HEK293 (cell line): ENCODE results near the gene GPR15.

ENCODE experiments used
- CTCF ChIA-PET: fragments of 350-600 bp; formaldehyde crosslinking; extraction: SDS; loops from one replicate; lab custom pipeline; 2021; ENCODE audit warnings: antibody characterized with exemption; lab: Yijun Ruan, JAX
- POLR2A ChIA-PET: fragments of 300-600 bp; formaldehyde crosslinking; extraction: SDS; loops from one replicate; lab custom pipeline; 2020; ENCODE audit warnings: antibody characterized with exemption, inconsistent platforms; lab: Yijun Ruan, JAX
- H3K27ac ChIP-seq: fragments of 200-500 bp; sonication (Bioruptor generic); 2 replicates; pipeline ENCODE4 v1.5.1; 2014; ENCODE audit warnings: low read depth, low read length, control low read depth, inconsistent platforms; ENCODE audit errors: extremely low read depth
- H3K36me3 ChIP-seq, 2 experiments: fragments of 200-500 bp in 1 of 2; sonication (Bioruptor generic) in 1 of 2; 1 replicate in 1 of 2; 2 replicates in 1 of 2; pipeline ENCODE4 v1.5.1; 2014 to 2017; ENCODE audit warnings: inconsistent platforms in 2 of 2, low read length in 2 of 2; ENCODE audit not compliant: control insufficient read depth in 2 of 2, insufficient read depth in 1 of 2
- H3K4me1 ChIP-seq: fragments of 200-500 bp; sonication (Bioruptor generic); 2 replicates; pipeline ENCODE4 v1.5.1; 2014; ENCODE audit warnings: mild to moderate bottlenecking, low read length, inconsistent platforms; ENCODE audit not compliant: control insufficient read depth, insufficient read depth
- H3K4me3 ChIP-seq: 2 replicates; pipeline ENCODE4 v1.5.1; 2011; ENCODE audit warnings: low read depth, mild to moderate bottlenecking, control low read depth, low read length, moderate library complexity
- H3K9me3 ChIP-seq: fragments of 200-500 bp; sonication (Bioruptor generic); 2 replicates; pipeline ENCODE4 v1.5.1; 2014; ENCODE audit warnings: low read depth, low read length, inconsistent platforms; ENCODE audit not compliant: control insufficient read depth, insufficient read depth
- GLIS2 ChIP-seq: fragments of 450-650 bp; formaldehyde crosslinking; IDR thresholded peaks from 2 replicates; pipeline ENCODE4 v1.5.1; 2016; ENCODE audit warnings: missing biosample characterization, missing genetic modification characterization
- KLF16 ChIP-seq: fragments of 450-650 bp; formaldehyde crosslinking; IDR thresholded peaks from 2 replicates; pipeline ENCODE4 v1.5.1; 2017; ENCODE audit warnings: missing biosample characterization, missing genetic modification characterization
- PRDM1 ChIP-seq: fragments of 450-650 bp; formaldehyde crosslinking; IDR thresholded peaks from 2 replicates; pipeline ENCODE4; 2016; ENCODE audit warnings: missing biosample characterization, missing genetic modification characterization
- SALL2 ChIP-seq: fragments of 450-650 bp; formaldehyde crosslinking; IDR thresholded peaks from 2 replicates; pipeline ENCODE4 v1.5.0; 2017; ENCODE audit warnings: missing biosample characterization, mild to moderate bottlenecking, missing genetic modification characterization, borderline replicate concordance
- ZNF211 ChIP-seq: fragments of 450-650 bp; formaldehyde crosslinking; IDR thresholded peaks from 2 replicates; pipeline ENCODE4 v1.5.1; 2016; ENCODE audit warnings: low read depth, missing biosample characterization, missing genetic modification characterization
- ZNF394 ChIP-seq: fragments of 450-650 bp; formaldehyde crosslinking; IDR thresholded peaks from 2 replicates; pipeline ENCODE4 v1.5.1; 2016; ENCODE audit warnings: missing biosample characterization, missing genetic modification characterization, mild to moderate bottlenecking, moderate library complexity, borderline replicate concordance
- ZNF398 ChIP-seq: fragments of 450-650 bp; formaldehyde crosslinking; IDR thresholded peaks from 2 replicates; pipeline ENCODE4 v1.5.1; 2017; ENCODE audit warnings: missing biosample characterization, missing genetic modification characterization
- ZNF433 ChIP-seq: fragments of 450-650 bp; formaldehyde crosslinking; IDR thresholded peaks from 2 replicates; pipeline ENCODE4 v1.5.1; 2016; ENCODE audit warnings: missing biosample characterization, missing genetic modification characterization, low read depth
- ZNF518A ChIP-seq: fragments of 450-650 bp; formaldehyde crosslinking; conservative IDR thresholded peaks from 2 replicates; pipeline ENCODE4 v1.5.1; 2016; ENCODE audit warnings: low read depth, missing biosample characterization, missing genetic modification characterization
- ZNF549 ChIP-seq: fragments of 450-650 bp; IDR thresholded peaks from 2 replicates; pipeline ENCODE4 v1.5.1; 2018; ENCODE audit warnings: missing biosample characterization, missing genetic modification characterization, mild to moderate bottlenecking, inconsistent platforms, moderate library complexity
- ZNF596 ChIP-seq: fragments of 450-650 bp; IDR thresholded peaks from 2 replicates; pipeline ENCODE4 v1.5.0; 2018; ENCODE audit warnings: missing biosample characterization, mild to moderate bottlenecking, missing genetic modification characterization, moderate library complexity
- ZNF621 ChIP-seq: fragments of 450-650 bp; formaldehyde crosslinking; IDR thresholded peaks from 2 replicates; pipeline ENCODE4 v1.5.1; 2017; ENCODE audit warnings: missing biosample characterization, missing genetic modification characterization
- ZNF624 ChIP-seq: fragments of 450-650 bp; formaldehyde crosslinking; IDR thresholded peaks from 2 replicates; pipeline ENCODE4 v1.5.1; 2017; ENCODE audit warnings: missing biosample characterization, missing genetic modification characterization
- ZNF629 ChIP-seq: fragments of 450-650 bp; formaldehyde crosslinking; IDR thresholded peaks from 2 replicates; pipeline ENCODE4 v1.5.1; 2017; ENCODE audit warnings: missing biosample characterization, missing genetic modification characterization
- ZNF658 ChIP-seq: fragments of 450-650 bp; formaldehyde crosslinking; IDR thresholded peaks from 2 replicates; pipeline ENCODE4; 2016; ENCODE audit warnings: missing biosample characterization, missing genetic modification characterization
- ZNF76 ChIP-seq: fragments of 450-650 bp; formaldehyde crosslinking; IDR thresholded peaks from 2 replicates; pipeline ENCODE4; 2016; ENCODE audit warnings: low read depth, missing biosample characterization, missing genetic modification characterization, borderline replicate concordance
- TF ChIP-seq, protein P1 (sequence below): fragments of 450-650 bp; formaldehyde crosslinking; IDR thresholded peaks from 2 replicates; pipeline ENCODE4 v1.5.1; 2016; ENCODE audit warnings: missing biosample characterization, missing genetic modification characterization

GPR15 gene

GRCh38 chr3:98530676-98531075, 1.1 kb upstream of the GPR15 start:
- no peak overlapping the region for H3K4me3 ChIP-seq
- ChIA-PET CTCF (no interaction called here), POLR2A (no interaction called here)
- H3K36me3 ChIP-seq, result no peaks in the 10 kb centered on the region
- no peaks in the 10 kb centered on the region for H3K9me3 ChIP-seq
- H3K4me1 ChIP-seq, result no peaks in the 10 kb centered on the region
- H3K27ac ChIP-seq, result no peak overlapping the region
- TF ChIP-seq, protein P1, sequence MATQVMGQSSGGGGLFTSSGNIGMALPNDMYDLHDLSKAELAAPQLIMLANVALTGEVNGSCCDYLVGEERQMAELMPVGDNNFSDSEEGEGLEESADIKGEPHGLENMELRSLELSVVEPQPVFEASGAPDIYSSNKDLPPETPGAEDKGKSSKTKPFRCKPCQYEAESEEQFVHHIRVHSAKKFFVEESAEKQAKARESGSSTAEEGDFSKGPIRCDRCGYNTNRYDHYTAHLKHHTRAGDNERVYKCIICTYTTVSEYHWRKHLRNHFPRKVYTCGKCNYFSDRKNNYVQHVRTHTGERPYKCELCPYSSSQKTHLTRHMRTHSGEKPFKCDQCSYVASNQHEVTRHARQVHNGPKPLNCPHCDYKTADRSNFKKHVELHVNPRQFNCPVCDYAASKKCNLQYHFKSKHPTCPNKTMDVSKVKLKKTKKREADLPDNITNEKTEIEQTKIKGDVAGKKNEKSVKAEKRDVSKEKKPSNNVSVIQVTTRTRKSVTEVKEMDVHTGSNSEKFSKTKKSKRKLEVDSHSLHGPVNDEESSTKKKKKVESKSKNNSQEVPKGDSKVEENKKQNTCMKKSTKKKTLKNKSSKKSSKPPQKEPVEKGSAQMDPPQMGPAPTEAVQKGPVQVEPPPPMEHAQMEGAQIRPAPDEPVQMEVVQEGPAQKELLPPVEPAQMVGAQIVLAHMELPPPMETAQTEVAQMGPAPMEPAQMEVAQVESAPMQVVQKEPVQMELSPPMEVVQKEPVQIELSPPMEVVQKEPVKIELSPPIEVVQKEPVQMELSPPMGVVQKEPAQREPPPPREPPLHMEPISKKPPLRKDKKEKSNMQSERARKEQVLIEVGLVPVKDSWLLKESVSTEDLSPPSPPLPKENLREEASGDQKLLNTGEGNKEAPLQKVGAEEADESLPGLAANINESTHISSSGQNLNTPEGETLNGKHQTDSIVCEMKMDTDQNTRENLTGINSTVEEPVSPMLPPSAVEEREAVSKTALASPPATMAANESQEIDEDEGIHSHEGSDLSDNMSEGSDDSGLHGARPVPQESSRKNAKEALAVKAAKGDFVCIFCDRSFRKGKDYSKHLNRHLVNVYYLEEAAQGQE (tag by site-specific recombination), result no peak
- TF ChIP-seq ZNF398 (tag by site-specific recombination) (no peak), SALL2 (tag by site-specific recombination) (no peak), ZNF394 (no peak), ZNF596 (tag by site-specific recombination) (no peak), ZNF629 (tag by site-specific recombination) (no peak), ZNF549 (tag by site-specific recombination) (no peak), ZNF211 (tag by site-specific recombination) (no peak), GLIS2 (tag by site-specific recombination) (no peak), ZNF624 (tag by site-specific recombination) (no peak), ZNF518A (no peak), ZNF658 (tag by site-specific recombination) (no peak), PRDM1 (tag by site-specific recombination) (no peak), ZNF433 (tag by site-specific recombination) (no peak), ZNF621 (tag by site-specific recombination) (no peak), ZNF76 (tag by site-specific recombination) (no peak), KLF16 (tag by site-specific recombination) (no peak)
